ENCODE measurements around the gene LYRM7. TPM values are rescaled to one million over a fixed set of nuclear protein-coding genes. Genes with fewer than 3 reads are reported as not detected.

LYRM7 gene
- total and polyA plus RNA-seq, 12 donors, result 5.3 to 31.5 (median 23.9) TPM

DNA sequence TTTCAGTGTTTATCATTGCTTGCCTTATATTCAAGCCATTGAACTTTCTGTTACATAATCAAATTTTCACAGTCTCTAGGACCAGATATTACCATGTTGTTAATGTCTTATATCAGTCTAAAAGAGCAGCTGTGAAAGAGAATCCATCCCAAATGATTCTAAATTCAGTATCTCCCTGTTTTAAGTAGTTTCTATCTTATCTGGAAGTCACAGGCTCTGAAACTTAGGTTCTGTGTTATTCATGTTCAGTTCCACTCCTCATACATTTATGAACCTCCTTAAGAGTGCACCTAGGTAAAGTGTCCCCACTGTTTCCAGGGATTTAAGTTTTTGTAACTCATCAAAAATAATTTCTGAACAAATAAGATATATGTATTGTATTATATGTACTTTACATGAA is 9.7 kb downstream of the LYRM7 start:
- H3K9me3 ChIP-seq, result no peaks in the 10 kb centered on the region
- no peak overlapping the region for H3K27ac ChIP-seq
- ATAC-seq, result no peak
- TF ChIP-seq, protein P1, sequence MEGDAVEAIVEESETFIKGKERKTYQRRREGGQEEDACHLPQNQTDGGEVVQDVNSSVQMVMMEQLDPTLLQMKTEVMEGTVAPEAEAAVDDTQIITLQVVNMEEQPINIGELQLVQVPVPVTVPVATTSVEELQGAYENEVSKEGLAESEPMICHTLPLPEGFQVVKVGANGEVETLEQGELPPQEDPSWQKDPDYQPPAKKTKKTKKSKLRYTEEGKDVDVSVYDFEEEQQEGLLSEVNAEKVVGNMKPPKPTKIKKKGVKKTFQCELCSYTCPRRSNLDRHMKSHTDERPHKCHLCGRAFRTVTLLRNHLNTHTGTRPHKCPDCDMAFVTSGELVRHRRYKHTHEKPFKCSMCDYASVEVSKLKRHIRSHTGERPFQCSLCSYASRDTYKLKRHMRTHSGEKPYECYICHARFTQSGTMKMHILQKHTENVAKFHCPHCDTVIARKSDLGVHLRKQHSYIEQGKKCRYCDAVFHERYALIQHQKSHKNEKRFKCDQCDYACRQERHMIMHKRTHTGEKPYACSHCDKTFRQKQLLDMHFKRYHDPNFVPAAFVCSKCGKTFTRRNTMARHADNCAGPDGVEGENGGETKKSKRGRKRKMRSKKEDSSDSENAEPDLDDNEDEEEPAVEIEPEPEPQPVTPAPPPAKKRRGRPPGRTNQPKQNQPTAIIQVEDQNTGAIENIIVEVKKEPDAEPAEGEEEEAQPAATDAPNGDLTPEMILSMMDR (IDR thresholded peaks at IDR 0.05), result no peak
- H3K36me3 ChIP-seq, result peaks cover 0 to 24% (median 0%) of the 10 kb centered on the region in 9 donors
- H3K27me3 ChIP-seq, result no peaks in the 10 kb centered on the region
- H3K4me3 ChIP-seq, result no peak overlapping the region
- H3K4me1 ChIP-seq, result no peaks in the 10 kb centered on the region
- intact Hi-C loops (cut with DNase I), result loop anchor here in 1 of 10 donors (10.0 kb wide), 1 partner anchor 234 kb away; no protein-coding TSS in a partner anchor
- no peak for DNase-seq

DNA sequence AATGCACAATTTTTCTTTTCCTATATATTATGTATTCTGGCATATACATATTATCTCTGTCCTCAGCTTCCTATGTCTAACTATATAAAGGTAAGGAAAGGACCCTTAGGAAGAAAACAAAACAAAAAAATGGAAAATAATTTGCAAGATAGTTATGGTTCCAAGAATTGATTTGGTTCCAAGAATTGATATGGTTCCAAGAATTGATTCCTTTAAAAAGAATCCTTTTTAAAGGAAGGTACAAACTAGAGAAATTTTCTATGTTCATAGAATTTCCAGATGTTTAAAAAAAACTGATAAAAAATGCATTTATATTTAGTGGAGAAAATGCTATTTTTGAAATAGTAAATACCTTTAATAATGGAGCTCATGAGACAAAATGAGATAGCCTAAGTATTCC is 12.1 kb downstream of the LYRM7 start:
- no peaks in the 10 kb centered on the region for H3K9me3 ChIP-seq
- ATAC-seq, result no peak
- peaks cover 0 to 41% (median 0%) of the 10 kb centered on the region in 9 donors for H3K36me3 ChIP-seq
- intact Hi-C loops (cut with DNase I), result loop anchor here in 1 of 10 donors (10.0 kb wide), 1 partner anchor 232 kb away; no protein-coding TSS in a partner anchor
- no peaks in the 10 kb centered on the region for H3K4me1 ChIP-seq
- TF ChIP-seq, protein P1 (IDR thresholded peaks at IDR 0.05), result no peak
- H3K4me3 ChIP-seq, result no peak overlapping the region
- no peak for DNase-seq
- no peaks in the 10 kb centered on the region for H3K27me3 ChIP-seq
- H3K27ac ChIP-seq, result no peak overlapping the region

DNA sequence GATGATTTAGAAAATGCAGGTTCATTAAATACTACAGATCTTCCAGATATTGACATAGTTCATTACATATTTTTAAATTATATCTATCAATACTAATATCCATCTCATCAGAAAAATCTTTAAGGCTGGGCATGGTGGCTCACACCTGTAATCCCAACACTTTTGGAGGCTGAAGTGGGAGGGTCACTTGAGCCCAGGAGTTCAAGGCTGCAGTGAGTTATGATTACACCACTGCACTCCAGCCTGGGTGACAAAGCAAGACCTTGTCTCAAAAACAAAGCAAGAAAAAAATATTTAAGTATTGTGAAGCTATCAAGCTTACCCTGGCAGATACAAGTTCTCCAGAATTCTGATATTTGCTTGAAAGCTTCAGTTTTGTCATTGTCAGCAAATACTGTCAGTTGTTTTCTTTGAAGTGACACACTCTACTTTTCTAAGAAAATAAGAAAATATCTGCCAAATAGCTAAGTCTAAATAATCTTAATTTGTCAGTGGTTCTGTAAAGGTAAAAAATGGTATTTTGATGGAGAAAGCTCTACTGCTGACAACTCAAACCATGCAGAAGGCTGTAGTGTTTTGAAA is 14.9 kb downstream of the LYRM7 start:
- H3K4me3 ChIP-seq, result no peak overlapping the region
- TF ChIP-seq, protein P1 (IDR thresholded peaks at IDR 0.05), result no peak
- no peak for DNase-seq
- intact Hi-C loops (cut with DNase I), result loop anchor here in 1 of 10 donors (10.0 kb wide), 1 partner anchor 229 kb away; no protein-coding TSS in a partner anchor
- H3K27me3 ChIP-seq, result no peaks in the 10 kb centered on the region
- peaks cover 0 to 56% (median 0%) of the 10 kb centered on the region in 9 donors for H3K36me3 ChIP-seq
- no peaks in the 10 kb centered on the region for H3K4me1 ChIP-seq
- no peak overlapping the region for H3K27ac ChIP-seq
- no peaks in the 10 kb centered on the region for H3K9me3 ChIP-seq
- no peak for ATAC-seq

DNA sequence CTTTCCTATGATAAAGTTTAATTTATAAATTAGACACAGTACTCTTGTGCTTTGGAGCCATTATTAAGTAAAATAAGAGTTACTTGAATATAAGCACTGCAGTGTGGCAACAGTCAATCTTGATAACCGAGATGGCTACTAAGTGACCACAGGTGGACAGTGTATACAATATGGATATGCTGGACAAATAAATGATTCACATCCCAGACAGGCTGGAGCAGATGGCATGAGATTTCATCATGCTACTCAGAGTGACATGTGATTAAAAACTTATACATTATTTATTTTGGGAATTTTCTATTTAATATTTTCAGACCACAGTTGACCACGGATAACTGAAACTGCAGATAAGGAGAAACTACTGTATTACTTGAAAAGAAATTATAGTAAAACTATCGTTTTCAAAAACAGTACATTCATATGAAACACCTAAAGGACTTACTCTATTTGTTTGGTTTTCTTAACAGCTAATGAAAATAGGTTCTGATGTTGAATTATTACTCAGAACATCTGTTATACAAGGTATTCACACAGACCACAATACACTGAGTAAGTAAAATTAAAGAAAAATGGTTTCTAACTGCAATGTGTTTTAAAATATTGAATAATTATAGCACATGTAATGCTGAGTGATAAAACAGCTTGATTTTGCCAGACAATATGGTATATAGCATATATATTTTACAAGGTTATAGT is 16.0 kb downstream of the LYRM7 start:
- Histone ChIP-seq H3K4me1 (peaks cover 0 to 6% (median 0%) of the 10 kb centered on the region in 9 donors), H3K27ac (no peak overlapping the region), H3K36me3 (peaks cover 0 to 56% (median 0%) of the 10 kb centered on the region in 9 donors), H3K9me3 (no peaks in the 10 kb centered on the region), H3K4me3 (no peak overlapping the region), H3K27me3 (no peaks in the 10 kb centered on the region)
- TF ChIP-seq, protein P1 (IDR thresholded peaks at IDR 0.05), result no peak
- intact Hi-C loops (cut with DNase I), result loop anchor here in 1 of 10 donors (10.0 kb wide), 1 partner anchor 228 kb away; no protein-coding TSS in a partner anchor
- ATAC-seq (no peak), DNase-seq (no peak)
- 87 to 95% methylated on average over 3 of the region's 3 CpGs for WGBS, 2 donors
